Measurements from ENCODE around the gene ERG28.
"Not testable (repeated sequence)": the region's sequence is repeated elsewhere in the genome, so short reads cannot be mapped to it uniquely, and the experiment has no call there.

The ERG28 gene

GRCh38 chr14:75615200-75615599 lies 45.5 kb downstream of the ERG28 start:
- no peak for DNase-seq

- DNase-seq = no peak
Measured at GRCh38 chr14:75614179-75614578, 46.5 kb downstream of the ERG28 start.

- no peak for DNase-seq
Measured at GRCh38 chr14:75612157-75612556, 48.5 kb downstream of the ERG28 start.

GRCh38 chr14:75610834-75611233 lies 49.8 kb downstream of the ERG28 start:
- no peak for DNase-seq

GRCh38 chr14:75609606-75610475 lies 50.8 kb downstream of the ERG28 start:
- no peak for DNase-seq

- no peak for DNase-seq
Measured at GRCh38 chr14:75609116-75609515, 51.6 kb downstream of the ERG28 start.

GRCh38 chr14:75607842-75608640 lies 52.6 kb downstream of the ERG28 start:
- DNase-seq = no peak

GRCh38 chr14:75607044-75607443 lies 53.6 kb downstream of the ERG28 start:
- DNase-seq = no peak

GRCh38 chr14:75605916-75606315 lies 54.8 kb downstream of the ERG28 start:
- no peak for DNase-seq

GRCh38 chr14:75604979-75605851 lies 55.5 kb downstream of the ERG28 start:
- no peak for DNase-seq

- no peak for DNase-seq
Measured at GRCh38 chr14:75602503-75602902, 58.2 kb downstream of the ERG28 start.

GRCh38 chr14:75601061-75601460 lies 59.6 kb downstream of the ERG28 start:
- not testable (repeated sequence) for DNase-seq

GRCh38 chr14:75600100-75600499 lies 60.6 kb downstream of the ERG28 start:
- not testable (repeated sequence) for DNase-seq
